Measurements from ENCODE around the gene DLGAP1.

DLGAP1 gene

DNA sequence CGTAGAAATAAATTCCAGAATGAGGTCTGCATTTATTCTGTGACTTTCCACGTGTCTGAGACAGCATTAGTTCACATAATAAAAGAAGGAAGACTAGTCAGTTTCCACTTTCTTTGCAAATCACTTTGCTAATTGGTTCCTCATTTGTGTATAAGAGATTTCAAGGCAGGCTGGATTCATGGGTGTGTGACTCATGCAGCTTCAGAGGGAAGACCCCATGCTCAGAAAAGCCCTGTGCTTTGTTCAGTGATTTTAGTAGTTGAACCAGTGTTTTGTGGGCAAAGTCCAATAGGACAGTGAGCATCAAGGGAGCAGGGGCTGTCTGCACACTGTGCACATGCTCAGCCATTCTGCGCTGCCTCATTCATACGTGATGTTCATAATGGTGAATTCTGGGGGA, 297.8 kb downstream of the DLGAP1 start:
- no peak for DNase-seq (ENCODE audit: low read depth)

DNA sequence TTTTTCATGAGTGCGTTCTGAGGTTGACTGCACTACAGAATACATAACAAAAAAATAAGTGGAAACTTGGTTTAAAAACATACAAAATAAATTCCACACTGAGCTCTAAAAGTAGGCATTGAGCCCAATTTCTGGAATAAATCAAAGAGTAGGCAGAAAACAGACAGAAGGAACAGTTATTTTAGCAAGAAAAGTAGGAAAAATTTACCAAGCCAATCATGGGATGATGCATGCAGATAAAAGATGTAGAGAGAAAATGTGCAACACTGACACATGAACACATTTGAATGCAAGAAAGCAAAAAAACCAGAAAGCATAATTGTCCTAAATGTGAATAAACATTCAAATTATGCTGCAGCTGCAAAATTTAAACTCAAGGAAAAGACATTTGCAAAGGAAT, 308.3 kb downstream of the DLGAP1 start:
- no peak for DNase-seq (ENCODE audit: low read depth)

DNA sequence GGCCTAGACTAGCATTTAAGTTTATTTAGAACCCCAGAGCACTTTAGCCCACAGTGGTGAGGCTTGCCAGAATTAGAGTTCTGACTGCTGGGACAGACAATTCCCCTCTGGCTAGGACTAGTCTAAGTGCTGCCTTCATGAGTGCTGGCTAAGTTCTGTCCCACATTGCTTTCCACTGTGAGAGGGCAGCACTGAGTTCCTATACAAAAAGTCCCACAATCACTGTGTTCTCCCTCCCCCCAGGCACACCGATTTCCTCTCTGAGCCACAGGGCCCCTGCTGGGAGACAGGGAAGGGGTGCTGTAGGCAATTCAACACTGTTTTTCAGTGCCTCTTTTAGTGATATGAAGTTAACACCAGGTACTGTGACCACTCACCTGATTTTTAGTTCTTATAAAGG, 310.9 kb downstream of the DLGAP1 start:
- DNase-seq (ENCODE audit: low read depth): no peak

DNA sequence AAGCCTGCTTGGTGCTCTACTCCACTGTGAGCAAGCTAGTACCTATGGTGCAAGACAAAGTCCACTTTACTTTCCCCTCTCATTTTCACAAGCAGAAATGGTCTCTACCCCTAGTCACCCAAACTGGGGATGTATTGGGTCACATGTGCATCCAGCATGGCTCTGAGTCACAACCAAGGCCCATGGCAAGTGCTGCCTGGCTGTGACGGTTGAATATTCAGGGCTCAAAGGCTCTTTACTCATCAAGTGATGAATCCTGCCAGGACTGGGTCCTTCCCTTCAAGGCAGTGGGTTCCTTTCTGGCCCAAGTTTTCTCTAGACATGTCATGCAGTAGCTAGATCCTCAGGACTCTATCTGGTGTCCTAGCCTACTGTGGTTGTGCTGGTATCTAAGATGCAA, 311.5 kb downstream of the DLGAP1 start:
- no peak for DNase-seq (ENCODE audit: low read depth)

DNA sequence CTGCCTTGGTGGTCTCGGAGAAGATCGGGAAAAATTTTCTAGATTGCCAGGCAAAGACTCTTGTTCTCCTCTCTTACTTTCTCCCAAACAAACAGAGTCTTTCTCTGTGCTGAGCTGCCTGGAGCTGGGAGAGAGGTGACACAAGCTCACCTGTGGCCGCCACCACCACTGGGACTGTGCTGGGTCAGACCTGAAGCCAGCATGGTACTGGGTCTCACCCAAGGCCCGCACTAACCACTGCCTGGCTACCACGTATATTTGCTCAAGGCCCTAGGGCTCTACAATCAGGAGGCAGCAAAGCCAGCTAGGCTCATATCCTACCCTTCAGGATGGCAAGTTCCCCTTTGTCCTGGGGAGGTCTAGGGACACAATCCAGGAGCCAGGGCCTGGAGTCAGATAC, 312.2 kb downstream of the DLGAP1 start:
- no peak for DNase-seq (ENCODE audit: low read depth)

DNA sequence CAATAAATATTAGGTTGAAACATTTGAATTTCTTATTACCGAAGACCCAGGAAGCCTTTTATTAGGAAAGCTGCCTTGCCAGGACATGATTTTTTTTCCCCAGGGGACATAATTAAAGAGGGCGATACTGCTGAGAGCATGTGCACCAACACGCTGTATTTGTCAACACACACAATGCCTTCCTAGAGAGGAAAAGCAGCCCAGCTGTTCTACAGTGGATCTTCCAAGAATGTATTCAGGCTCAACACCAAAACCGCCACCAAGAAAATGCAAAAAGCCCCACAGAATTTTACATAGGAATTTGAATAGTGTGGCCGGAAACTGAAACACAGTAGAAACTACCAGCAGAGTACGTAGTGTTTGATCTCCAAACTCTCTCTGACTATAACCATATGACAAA, 320.4 kb downstream of the DLGAP1 start:
- no peak for DNase-seq (ENCODE audit: low read depth)

DNA sequence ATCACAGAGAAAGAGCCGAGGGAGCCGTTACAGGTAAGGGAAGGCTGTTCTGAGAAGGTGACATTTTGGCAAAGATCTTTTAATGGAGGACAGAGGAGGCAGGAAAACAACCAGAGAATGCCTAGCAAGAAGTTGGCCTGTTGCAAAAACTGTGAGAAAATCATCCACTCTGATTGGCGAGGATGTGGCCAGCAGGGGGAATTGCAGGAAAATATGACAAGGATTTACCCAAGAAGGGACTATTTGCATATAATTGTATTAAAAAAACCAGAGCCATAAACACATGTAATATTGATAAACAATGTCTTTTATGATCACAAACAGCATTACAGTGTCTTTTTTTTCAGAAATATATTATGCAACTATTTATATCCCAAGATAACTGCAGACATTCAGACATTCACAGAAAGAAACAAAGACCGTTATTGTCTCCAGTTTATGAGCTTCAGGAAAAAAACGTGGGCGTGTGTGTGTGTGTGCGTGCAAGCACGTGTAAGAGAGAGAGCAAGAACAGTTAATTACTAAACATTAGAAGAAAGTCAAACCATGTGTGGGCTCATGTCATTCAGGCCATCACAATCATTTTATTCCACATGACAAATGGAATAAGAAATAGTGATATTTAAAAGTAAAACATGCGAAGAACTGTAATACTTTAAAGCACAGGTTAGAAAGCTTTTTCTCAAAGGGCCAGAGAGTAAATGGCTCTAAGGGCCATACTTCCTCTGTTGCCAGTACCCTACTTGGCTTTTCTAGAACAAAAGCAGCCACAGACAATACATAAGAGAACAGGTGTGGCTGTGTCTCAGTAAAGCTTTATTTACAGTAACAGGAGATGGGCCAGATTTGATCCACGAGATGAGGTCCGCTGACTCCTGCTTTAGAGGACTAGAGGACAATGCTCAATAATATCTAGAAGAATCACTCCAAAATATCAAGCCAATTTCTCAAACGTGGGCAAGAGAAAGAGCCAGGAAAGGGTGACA, 324.1 kb downstream of the DLGAP1 start:
- DNase-seq (ENCODE audit: low read depth): no peak

DNA sequence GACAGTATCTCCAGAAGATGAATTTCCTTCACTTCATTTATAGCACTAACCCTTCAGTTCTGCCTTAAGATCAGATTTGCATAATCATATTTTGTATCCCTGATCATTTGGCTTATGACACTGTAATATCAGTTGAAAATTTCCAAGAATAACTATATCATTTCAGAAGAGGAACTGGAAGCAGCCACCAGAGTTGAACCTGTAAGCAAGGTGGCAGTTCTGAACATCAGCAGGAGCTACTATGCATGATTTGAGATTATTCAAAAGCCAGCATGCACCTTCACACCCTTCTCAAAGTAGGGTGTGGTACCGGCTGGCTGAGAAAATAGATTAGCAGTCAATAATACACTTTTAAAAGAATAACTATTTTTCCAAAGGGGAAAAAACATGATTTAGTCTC, 328.2 kb downstream of the DLGAP1 start:
- no peak for DNase-seq (ENCODE audit: low read depth)

DNA sequence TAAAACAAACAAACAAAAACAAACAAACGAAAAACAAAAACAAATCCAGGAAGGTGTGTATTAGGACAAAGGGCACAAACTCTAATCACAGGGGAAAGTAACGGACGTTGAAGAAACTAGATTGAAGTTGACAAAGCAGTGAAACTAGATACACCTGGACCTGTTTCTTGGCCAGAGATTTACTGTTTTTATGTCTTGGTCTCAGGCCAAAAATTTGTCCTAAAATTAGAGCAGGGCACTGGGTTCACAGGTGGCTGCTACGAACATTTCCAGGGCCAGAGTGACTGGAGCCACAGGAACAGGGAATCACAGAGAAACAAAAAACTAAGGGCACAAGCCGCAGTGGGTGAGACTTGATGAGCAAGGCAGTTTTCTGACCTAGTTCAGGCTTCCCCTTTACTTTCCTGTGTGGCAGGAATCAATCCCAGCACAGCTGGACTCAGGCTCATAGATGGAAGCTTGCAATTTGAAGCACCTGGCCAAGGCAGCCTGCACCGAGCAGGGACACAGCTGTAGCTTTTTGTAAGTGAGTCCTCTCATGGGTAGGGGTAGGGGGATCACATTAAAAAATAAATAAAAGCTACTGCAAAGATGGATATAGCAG, 329.4 kb downstream of the DLGAP1 start:
- no peak for DNase-seq (ENCODE audit: low read depth)

DNA sequence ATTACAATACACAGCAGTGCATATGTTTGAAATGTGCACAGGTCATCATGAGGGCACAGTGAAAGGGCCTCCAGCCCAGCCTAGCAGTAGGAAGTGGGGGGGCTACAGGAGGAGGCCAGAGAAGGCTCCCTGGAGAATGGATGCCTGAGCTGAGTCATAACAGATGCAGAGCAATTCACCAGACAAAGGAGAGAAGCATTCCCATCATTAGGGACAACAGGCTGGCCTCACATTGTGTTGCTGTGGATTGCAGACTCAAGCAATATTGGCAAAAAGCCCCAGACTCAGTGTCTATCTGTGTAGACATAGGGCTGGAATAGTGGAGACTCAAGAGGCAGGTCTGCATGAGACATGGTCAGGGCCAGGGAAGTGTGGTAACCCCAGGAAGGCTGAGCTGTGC, 329.9 kb downstream of the DLGAP1 start:
- DNase-seq (ENCODE audit: low read depth): no peak

DNA sequence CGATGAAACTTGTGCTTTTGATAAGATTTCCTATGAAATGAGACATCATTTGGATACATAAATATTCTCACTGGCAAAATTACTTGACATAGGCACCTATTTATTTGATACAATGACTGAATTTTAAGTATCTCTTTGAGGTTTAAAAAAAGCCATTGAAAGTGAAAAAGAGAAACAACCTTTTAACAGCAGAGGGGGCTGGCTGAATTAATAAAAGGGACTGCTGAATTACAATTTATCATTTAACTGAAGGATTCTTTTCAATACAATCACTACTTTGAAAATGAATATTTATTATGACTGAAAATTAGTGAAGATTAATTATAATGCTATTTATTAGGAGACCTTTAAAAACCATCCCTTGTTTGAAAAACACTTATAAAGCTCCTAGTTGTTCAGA, 335.3 kb downstream of the DLGAP1 start:
- DNase-seq (ENCODE audit: low read depth): no peak

DNA sequence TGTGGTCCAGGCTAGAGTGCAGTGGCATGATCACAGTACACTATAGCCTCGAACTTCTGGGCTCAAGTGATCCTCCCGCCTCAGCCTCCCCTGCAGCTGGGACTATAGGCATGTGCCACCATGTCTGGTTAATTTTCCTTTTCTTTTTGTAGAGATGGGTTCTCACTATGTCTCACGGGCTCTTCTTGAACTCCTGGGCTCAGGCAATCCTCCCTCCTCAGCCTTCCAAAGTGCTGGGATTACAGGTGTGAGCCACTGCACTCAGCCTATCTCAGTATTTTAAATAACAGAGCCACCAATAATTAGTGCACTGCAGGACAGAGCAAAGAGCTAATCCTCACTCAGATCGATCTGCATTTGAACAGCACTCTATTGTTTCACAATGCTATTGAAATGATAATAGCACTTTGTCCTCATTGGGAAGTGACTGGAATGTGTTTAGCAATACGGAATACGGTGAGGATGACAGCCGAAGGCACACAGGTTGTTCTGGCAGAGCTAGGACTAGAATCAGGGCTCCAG, 335.9 kb downstream of the DLGAP1 start:
- no peak for DNase-seq (ENCODE audit: low read depth)

DNA sequence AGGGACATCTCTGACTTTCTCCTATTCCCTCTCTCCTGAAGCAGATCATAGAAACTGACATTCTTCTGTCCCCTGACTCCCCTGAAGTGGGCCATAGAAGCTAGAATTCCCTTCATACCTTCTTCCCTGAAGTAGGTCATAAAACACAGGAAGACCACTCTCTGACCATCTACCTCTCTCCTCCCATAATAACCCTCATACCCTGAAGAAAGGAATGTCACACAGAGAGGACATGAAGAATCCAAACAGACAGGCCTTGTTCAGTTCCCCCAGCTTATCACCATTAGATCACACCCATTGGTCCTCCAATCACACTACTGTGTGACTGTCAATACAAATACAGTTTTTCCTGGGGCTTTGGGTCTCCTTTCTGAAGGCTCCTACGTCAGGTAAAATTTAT, 347.1 kb downstream of the DLGAP1 start:
- DNase-seq (ENCODE audit: low read depth): no peak

DNA sequence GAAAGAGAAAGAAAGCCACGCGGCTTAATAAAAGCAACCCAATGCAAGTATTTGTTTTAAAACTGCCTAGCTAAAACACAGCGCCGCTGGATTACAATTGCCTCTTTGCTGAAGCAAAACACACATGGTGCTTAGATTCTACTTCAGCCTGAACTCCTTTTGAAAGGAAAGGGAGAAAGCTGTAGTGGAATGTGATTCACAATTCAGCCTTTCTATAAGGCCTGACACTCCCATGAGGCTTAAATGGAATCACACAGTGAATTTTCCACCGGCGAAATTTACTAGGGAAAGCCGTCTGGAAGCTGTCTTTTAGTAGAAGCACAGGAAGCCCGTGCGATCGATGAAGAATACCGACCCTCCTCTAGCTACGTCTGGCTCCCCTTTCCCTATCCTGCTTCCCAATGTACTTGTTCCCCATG, 348.0 kb downstream of the DLGAP1 start:
- no peak for DNase-seq (ENCODE audit: low read depth)

DNA sequence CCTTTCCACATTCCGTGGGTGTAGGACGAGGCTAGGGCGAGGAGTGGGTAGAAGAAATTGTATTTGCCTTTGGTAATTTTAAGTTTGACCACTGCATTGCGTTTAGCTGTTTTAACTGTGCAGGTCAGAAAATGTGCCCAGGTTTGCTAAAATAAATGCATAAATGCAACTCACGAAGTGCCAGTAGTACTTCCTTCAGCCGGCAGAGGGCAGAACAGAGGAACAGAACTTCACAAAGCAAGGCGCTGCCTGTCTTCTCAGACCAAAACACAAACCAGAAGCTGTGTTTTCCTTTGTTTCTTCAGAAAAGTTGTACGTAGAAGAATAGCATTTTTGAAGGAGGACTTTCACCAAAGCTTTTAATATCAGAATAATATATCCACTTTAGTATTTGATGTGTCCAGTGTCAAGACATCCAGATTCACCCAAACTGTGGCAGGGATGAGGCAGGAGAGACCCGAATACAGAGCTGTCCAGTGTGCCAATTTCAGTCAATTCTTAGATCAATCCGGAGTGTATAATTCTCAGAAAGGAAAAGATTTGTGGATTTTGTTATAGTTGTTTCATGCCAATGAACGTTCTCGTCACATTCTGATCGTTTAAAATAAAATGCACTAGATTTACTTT, 348.6 kb downstream of the DLGAP1 start:
- DNase-seq (ENCODE audit: low read depth): no peak

DNA sequence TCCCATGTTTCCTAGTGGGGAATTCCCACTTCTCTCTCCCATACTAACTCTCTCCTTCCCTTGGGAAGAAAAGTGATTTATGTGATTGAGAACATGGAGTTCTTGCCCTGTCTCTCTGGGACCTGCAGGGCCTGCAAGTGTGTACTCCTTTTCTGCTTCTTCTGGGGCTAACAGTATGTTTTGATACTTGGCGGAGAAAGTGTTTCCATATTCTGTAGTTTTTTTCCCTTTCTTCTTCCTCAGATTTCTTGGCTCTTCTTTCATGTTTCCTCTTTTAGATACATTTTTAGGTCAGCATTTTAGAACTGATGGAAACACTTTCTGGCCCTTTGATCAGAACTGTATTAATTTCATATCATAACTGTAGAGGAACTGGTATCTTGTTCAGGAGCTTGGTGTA, 352.2 kb downstream of the DLGAP1 start:
- DNase-seq (ENCODE audit: low read depth): no peak

DNA sequence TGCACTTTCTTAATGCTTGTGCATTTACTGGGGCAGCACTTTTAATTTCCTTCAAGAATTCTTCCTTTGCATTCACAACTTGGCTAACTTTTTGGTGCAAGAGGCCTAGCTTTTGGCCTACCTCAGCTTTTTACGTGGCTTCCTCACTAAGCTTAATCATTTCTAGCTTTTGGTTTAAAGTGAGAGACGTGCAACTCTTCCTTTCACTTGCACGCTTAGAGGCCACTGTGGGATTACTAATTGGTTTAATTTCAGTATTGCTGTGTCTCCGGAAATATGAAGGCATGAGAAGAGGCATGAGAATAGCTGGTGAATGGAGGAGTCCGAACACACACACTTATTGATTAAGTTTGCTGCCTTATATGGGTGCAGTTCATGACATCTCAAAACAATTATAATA, 354.1 kb downstream of the DLGAP1 start:
- DNase-seq (ENCODE audit: low read depth): no peak

DNA sequence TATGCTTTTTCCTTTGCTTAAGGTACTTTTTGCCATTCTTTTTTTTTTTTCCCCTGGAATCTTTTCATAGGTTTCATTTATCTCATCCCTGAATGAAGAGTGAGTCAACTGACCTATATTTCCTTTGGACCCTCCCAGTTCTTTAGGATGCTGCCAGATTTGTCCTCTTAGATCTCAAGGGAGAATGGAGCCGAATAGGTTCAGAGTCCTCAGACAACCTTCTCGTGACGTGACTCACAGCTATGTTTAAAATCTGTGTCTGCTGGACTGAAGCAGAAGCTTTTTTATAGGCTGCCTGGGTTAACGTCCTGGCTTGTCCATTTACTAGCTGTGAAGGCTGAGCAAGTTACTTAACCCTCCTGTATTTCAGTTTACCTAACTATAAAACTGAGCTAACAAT, 358.6 kb downstream of the DLGAP1 start:
- DNase-seq (ENCODE audit: low read depth): no peak

DNA sequence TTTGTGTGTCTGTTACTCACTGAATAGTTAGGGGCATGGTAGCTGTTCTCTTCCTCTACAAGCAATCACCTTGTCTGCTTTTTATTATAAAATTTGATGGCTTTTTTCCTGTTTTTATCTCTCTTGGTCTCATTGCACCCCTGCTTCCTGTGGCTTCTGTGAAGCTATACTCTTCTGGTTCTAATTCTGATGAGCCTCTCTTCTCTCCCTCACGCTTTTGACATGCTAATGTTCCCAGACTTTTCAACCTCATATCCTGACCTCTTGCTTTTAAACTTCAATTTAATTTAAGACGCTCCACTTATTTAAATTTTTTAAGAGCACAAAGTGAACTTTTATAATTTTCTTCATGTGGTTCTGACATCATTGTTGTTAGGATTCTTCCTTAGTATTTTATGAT, 361.4 kb downstream of the DLGAP1 start:
- no peak for DNase-seq (ENCODE audit: low read depth)

DNA sequence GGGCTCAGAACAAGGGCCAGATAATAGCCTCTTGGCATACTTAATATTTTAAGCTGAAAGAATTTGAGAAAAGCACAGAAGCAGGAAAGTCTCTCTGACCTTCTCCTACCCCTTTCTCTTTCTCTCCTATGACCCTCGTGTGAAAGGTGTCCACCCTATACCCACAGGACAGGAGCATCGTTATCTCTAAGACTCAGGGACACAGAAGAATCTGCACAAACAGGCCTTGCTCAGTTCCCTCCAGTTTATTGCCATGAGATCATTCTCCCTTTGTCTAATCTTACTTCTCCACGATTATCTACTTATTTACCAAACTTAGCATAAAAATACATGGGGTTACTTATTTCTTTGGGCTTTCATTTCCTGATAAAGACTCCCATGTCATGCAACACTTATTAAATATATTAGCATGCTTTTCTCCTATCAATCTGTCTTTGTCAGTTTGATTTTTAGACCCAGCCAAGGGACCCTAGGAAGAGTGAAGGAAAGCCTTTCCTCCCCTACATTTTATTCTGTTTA, 370.7 kb downstream of the DLGAP1 start:
- DNase-seq (ENCODE audit: low read depth): no peak

DNA sequence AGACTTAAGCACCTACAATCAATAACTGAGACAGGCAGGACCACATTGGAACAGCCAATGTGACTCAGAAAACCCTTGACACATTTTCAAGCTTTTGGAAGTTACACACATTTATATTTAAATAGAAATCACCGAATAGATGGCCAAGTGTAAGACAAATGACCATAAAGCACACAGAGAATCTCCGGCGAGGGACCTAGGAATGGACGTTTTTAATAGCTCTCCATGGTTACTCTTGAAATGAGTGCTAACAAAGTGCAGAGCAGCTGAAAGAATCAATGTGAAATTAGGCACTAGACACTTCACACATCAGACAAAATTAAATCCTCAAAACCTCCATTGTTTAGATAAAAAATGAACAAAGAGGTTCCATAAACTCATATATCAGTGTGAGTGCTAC, 376.9 kb downstream of the DLGAP1 start:
- DNase-seq (ENCODE audit: low read depth): no peak

DNA sequence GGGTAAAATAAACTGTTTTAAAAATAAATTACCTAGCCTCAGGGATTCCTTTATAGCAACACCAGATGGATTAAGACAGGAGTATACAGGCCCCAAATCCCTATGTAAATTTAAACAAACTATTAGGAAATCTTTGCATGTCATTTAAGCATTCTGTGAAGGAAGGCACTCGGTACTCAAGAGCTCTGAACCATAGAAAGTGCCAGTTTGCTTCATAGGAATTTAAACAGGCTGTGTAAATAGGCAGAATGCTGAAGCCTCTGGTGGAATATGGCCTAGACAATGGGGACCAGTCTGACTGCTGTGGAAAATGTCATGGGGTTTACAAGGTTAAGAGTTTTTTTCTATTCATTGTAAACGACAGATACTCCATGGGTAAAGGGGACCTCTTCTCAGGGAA, 377.4 kb downstream of the DLGAP1 start:
- DNase-seq (ENCODE audit: low read depth): no peak

DNA sequence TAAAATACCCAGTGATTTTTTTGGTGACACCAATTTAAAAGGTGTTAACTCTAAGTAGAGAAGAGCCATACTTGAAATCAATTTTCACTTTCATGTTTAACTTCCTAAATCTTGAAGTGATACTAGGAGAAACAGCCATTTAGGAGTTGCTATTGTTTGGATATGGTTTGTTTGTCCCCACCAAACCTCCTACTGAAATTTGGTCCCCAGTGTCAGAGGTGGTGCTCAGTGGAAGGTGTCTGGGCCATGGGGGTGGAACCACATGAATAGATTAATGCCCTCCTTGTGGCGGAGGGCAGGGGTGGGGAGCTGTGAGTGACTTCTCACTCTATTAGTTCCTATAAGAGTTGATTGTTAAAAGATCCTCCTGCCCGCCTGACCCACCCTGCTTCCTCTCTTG, 377.9 kb downstream of the DLGAP1 start:
- DNase-seq (ENCODE audit: low read depth): no peak

Measured in T-helper 22 cell (primary cell).